ENCODE results near the gene PDCD1LG2. TPM values are rescaled to one million over a fixed set of nuclear protein-coding genes. Genes with fewer than 3 reads are reported as not detected.

Gene PDCD1LG2
- total and polyA plus RNA-seq, 2 experiments from 2014 or later: not detected

DNA sequence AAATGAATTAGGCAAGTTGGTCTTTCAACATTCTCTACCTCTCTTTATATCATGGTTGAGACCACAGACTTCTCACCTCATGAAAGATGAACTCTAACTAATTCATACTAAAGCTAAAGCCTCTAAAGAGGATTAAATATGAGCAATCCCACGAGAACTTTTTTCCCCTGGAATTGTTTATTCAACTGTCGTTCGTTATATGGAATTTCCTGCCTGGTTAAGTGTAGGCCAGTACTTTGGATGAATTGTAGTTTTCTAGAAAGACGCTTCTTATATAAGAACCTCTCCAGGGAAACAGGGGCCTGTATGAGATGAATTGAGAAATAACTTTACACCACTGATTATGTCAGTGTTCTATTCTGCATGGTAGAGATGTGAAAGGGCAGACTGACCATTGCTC lies 42.9 kb downstream of the PDCD1LG2 start:
- Histone ChIP-seq H3K4me1 (ENCODE audit: insufficient read depth) (no peaks in the 10 kb centered on the region), H3K4me2 (no peak overlapping the region), H3K27ac (ENCODE audit: low read depth) (no peak overlapping the region), H3F3A (replicated peaks; ENCODE audit: low read depth) (no peaks in the 10 kb centered on the region), H3K36me3 (ENCODE audit: insufficient read depth) (no peaks in the 10 kb centered on the region), H3K27me3 (ENCODE audit: insufficient read depth) (no peaks in the 10 kb centered on the region), H3K9me2 (ENCODE audit: insufficient read depth) (0 out of 2 replicates have a peak, but pooled peaks cover 2% of the 10 kb centered on the region), H3K4me3 (no peak overlapping the region), H4K20me1 (replicated peaks; ENCODE audit: insufficient read depth) (no peaks in the 10 kb centered on the region), H2AFZ (no peak overlapping the region), H3K79me2 (replicated peaks; ENCODE audit: insufficient read depth) (no peaks in the 10 kb centered on the region)
- Mint-ChIP-seq H3K4me1 (no peaks in the 10 kb centered on the region), H3K4me3 (no peak overlapping the region), H3K9me3 (no peaks in the 10 kb centered on the region), H3K36me3 (ENCODE audit: low read depth) (no peaks in the 10 kb centered on the region), H3K27me3 (ENCODE audit: insufficient read depth, low read depth, poor library complexity) (peaks cover 2% of the 10 kb centered on the region), H3K27ac (no peak overlapping the region)
- no peak for DNase-seq (ENCODE audit: low spot score)
- TF ChIP-seq ZNF331 (CRISPR knock-in tag; IDR thresholded peaks at IDR 0.05; ENCODE audit: low read depth): no peak
- no peak for TF ChIP-seq JUNB (IDR thresholded peaks at IDR 0.05; ENCODE audit: unreplicated experiment)
- no peak for TF ChIP-seq POLR2AphosphoS5 (IDR thresholded peaks at IDR 0.05; ENCODE audit: low read depth)
- ATAC-seq: no peak

DNA sequence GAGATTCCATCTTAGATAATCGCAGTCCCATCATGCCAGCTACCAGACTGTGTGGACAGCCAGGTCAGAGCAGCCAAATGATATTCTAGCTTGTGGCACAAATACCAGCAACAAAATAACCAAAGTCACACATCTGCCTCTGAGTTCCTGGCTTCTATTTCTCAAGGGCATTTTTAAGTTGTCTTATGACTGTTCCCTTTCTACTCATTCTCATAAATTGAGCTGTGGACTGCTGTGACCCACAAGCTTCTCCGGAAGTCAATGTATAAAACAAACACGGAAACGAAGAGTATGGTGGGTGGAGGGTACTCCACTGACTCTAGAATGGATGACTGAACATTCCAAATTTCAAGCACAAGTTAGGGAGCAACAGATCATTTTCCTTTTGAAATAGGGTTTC lies 43.9 kb downstream of the PDCD1LG2 start:
- Histone ChIP-seq H3K27ac (ENCODE audit: low read depth) (no peak overlapping the region), H3K27me3 (ENCODE audit: insufficient read depth) (no peaks in the 10 kb centered on the region), H4K20me1 (replicated peaks; ENCODE audit: insufficient read depth) (no peaks in the 10 kb centered on the region), H3K79me2 (replicated peaks; ENCODE audit: insufficient read depth) (no peaks in the 10 kb centered on the region), H3K9me2 (ENCODE audit: insufficient read depth) (0 out of 2 replicates have a peak, but pooled peaks cover 2% of the 10 kb centered on the region), H3K4me1 (ENCODE audit: insufficient read depth) (no peaks in the 10 kb centered on the region), H3K4me3 (no peak overlapping the region), H3F3A (replicated peaks; ENCODE audit: low read depth) (no peaks in the 10 kb centered on the region), H3K36me3 (ENCODE audit: insufficient read depth) (no peaks in the 10 kb centered on the region), H3K4me2 (no peak overlapping the region), H2AFZ (no peak overlapping the region)
- H3K4me3 Mint-ChIP-seq: no peak overlapping the region
- no peaks in the 10 kb centered on the region for H3K9me3 Mint-ChIP-seq
- no peaks in the 10 kb centered on the region for H3K4me1 Mint-ChIP-seq
- ATAC-seq (no peak), DNase-seq (ENCODE audit: low spot score) (no peak)
- H3K36me3 Mint-ChIP-seq (ENCODE audit: low read depth): no peaks in the 10 kb centered on the region
- H3K27ac Mint-ChIP-seq: no peak overlapping the region
- H3K27me3 Mint-ChIP-seq (ENCODE audit: insufficient read depth, low read depth, poor library complexity): no peaks in the 10 kb centered on the region
- TF ChIP-seq EZH2phosphoT487 (IDR thresholded peaks at IDR 0.05; ENCODE audit: unreplicated experiment) (no peak), STAT1 (IDR thresholded peaks at IDR 0.05; ENCODE audit: unreplicated experiment) (no peak), ZNF331 (CRISPR knock-in tag; IDR thresholded peaks at IDR 0.05; ENCODE audit: low read depth) (no peak), CREB1 (CRISPR knock-in tag; IDR thresholded peaks at IDR 0.05; ENCODE audit: low read depth) (no peak), ZNF114 (CRISPR knock-in tag; IDR thresholded peaks at IDR 0.05) (no peak), EZH2 (IDR thresholded peaks at IDR 0.05; ENCODE audit: low read depth, unreplicated experiment) (no peak)
- TF ChIP-seq, protein P1, sequence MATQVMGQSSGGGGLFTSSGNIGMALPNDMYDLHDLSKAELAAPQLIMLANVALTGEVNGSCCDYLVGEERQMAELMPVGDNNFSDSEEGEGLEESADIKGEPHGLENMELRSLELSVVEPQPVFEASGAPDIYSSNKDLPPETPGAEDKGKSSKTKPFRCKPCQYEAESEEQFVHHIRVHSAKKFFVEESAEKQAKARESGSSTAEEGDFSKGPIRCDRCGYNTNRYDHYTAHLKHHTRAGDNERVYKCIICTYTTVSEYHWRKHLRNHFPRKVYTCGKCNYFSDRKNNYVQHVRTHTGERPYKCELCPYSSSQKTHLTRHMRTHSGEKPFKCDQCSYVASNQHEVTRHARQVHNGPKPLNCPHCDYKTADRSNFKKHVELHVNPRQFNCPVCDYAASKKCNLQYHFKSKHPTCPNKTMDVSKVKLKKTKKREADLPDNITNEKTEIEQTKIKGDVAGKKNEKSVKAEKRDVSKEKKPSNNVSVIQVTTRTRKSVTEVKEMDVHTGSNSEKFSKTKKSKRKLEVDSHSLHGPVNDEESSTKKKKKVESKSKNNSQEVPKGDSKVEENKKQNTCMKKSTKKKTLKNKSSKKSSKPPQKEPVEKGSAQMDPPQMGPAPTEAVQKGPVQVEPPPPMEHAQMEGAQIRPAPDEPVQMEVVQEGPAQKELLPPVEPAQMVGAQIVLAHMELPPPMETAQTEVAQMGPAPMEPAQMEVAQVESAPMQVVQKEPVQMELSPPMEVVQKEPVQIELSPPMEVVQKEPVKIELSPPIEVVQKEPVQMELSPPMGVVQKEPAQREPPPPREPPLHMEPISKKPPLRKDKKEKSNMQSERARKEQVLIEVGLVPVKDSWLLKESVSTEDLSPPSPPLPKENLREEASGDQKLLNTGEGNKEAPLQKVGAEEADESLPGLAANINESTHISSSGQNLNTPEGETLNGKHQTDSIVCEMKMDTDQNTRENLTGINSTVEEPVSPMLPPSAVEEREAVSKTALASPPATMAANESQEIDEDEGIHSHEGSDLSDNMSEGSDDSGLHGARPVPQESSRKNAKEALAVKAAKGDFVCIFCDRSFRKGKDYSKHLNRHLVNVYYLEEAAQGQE (IDR thresholded peaks at IDR 0.05; ENCODE audit: unreplicated experiment): no peak
- TF ChIP-seq, protein P2, sequence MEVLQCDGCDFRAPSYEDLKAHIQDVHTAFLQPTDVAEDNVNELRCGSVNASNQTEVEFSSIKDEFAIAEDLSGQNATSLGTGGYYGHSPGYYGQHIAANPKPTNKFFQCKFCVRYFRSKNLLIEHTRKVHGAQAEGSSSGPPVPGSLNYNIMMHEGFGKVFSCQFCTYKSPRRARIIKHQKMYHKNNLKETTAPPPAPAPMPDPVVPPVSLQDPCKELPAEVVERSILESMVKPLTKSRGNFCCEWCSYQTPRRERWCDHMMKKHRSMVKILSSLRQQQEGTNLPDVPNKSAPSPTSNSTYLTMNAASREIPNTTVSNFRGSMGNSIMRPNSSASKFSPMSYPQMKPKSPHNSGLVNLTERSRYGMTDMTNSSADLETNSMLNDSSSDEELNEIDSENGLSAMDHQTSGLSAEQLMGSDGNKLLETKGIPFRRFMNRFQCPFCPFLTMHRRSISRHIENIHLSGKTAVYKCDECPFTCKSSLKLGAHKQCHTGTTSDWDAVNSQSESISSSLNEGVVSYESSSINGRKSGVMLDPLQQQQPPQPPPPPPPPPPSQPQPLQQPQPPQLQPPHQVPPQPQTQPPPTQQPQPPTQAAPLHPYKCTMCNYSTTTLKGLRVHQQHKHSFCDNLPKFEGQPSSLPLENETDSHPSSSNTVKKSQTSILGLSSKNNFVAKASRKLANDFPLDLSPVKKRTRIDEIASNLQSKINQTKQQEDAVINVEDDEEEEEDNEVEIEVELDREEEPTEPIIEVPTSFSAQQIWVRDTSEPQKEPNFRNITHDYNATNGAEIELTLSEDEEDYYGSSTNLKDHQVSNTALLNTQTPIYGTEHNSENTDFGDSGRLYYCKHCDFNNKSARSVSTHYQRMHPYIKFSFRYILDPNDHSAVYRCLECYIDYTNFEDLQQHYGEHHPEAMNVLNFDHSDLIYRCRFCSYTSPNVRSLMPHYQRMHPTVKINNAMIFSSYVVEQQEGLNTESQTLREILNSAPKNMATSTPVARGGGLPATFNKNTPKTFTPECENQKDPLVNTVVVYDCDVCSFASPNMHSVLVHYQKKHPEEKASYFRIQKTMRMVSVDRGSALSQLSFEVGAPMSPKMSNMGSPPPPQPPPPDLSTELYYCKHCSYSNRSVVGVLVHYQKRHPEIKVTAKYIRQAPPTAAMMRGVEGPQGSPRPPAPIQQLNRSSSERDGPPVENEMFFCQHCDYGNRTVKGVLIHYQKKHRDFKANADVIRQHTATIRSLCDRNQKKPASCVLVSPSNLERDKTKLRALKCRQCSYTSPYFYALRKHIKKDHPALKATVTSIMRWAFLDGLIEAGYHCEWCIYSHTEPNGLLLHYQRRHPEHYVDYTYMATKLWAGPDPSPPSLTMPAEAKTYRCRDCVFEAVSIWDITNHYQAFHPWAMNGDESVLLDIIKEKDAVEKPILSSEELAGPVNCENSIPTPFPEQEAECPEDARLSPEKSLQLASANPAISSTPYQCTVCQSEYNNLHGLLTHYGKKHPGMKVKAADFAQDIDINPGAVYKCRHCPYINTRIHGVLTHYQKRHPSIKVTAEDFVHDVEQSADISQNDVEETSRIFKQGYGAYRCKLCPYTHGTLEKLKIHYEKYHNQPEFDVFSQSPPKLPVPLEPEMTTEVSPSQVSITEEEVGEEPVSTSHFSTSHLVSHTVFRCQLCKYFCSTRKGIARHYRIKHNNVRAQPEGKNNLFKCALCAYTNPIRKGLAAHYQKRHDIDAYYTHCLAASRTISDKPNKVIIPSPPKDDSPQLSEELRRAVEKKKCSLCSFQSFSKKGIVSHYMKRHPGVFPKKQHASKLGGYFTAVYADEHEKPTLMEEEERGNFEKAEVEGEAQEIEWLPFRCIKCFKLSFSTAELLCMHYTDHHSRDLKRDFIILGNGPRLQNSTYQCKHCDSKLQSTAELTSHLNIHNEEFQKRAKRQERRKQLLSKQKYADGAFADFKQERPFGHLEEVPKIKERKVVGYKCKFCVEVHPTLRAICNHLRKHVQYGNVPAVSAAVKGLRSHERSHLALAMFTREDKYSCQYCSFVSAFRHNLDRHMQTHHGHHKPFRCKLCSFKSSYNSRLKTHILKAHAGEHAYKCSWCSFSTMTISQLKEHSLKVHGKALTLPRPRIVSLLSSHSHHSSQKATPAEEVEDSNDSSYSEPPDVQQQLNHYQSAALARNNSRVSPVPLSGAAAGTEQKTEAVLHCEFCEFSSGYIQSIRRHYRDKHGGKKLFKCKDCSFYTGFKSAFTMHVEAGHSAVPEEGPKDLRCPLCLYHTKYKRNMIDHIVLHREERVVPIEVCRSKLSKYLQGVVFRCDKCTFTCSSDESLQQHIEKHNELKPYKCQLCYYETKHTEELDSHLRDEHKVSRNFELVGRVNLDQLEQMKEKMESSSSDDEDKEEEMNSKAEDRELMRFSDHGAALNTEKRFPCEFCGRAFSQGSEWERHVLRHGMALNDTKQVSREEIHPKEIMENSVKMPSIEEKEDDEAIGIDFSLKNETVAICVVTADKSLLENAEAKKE (CRISPR knock-in tag; IDR thresholded peaks at IDR 0.05): no peak
- TF ChIP-seq, protein P3, sequence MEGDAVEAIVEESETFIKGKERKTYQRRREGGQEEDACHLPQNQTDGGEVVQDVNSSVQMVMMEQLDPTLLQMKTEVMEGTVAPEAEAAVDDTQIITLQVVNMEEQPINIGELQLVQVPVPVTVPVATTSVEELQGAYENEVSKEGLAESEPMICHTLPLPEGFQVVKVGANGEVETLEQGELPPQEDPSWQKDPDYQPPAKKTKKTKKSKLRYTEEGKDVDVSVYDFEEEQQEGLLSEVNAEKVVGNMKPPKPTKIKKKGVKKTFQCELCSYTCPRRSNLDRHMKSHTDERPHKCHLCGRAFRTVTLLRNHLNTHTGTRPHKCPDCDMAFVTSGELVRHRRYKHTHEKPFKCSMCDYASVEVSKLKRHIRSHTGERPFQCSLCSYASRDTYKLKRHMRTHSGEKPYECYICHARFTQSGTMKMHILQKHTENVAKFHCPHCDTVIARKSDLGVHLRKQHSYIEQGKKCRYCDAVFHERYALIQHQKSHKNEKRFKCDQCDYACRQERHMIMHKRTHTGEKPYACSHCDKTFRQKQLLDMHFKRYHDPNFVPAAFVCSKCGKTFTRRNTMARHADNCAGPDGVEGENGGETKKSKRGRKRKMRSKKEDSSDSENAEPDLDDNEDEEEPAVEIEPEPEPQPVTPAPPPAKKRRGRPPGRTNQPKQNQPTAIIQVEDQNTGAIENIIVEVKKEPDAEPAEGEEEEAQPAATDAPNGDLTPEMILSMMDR (conservative IDR thresholded peaks at IDR 0.05; ENCODE audit: low read depth in 2 of 2): no peak

All from GM23338 (cell line).